ENCODE data around the gene WDR86. TPM values are rescaled to one million over a fixed set of nuclear protein-coding genes. Genes with fewer than 3 reads are reported as not detected.

WDR86 gene
- total and polyA plus RNA-seq, 8 donors = 0.85 to 24.1 (median 19.5) TPM

- Histone ChIP-seq H3K27me3 (peaks cover 0 to 19% of the 10 kb centered on the region in 2 donors), H3K9me3 (peaks cover 0 to 18% of the 10 kb centered on the region in 2 donors), H3K36me3 (no peaks in the 10 kb centered on the region), H3K27ac (no peak overlapping the region), H3K4me1 (peaks cover 0 to 13% of the 10 kb centered on the region in 2 donors), H3K4me3 (no peak overlapping the region)
- ATAC-seq (peak; percentile 51), DNase-seq (peak in 1 of 4 donors; percentile 60)
- TF ChIP-seq CTCF (IDR thresholded peaks at IDR 0.05) = no peak
- intact Hi-C loops (cut with DNase I) = no loop called here
Observed at GRCh38 chr7:151416941-151417315, 7.1 kb upstream of the WDR86 start.

- DNase-seq (peak in 1 of 4 donors; percentile 68), ATAC-seq (no peak)
- Histone ChIP-seq H3K27me3 (peaks cover 4 to 25% of the 10 kb centered on the region in 2 donors), H3K36me3 (no peaks in the 10 kb centered on the region), H3K4me1 (peaks cover 0 to 13% of the 10 kb centered on the region in 2 donors), H3K9me3 (peaks cover 0 to 17% of the 10 kb centered on the region in 2 donors), H3K4me3 (no peak overlapping the region), H3K27ac (no peak overlapping the region)
- intact Hi-C loops (cut with DNase I) = no loop called here
- TF ChIP-seq CTCF (IDR thresholded peaks at IDR 0.05) = no peak
Observed at GRCh38 chr7:151416112-151416940, 6.5 kb upstream of the WDR86 start.

GRCh38 chr7:151415375-151416105 is 5.7 kb upstream of the WDR86 start:
- Histone ChIP-seq H3K36me3 (no peaks in the 10 kb centered on the region), H3K27ac (no peak overlapping the region), H3K4me1 (peaks cover 0 to 14% of the 10 kb centered on the region in 2 donors), H3K4me3 (no peak overlapping the region), H3K27me3 (peaks cover 10 to 33% of the 10 kb centered on the region in 2 donors), H3K9me3 (peaks cover 0 to 17% of the 10 kb centered on the region in 2 donors)
- no peak for DNase-seq
- intact Hi-C loops (cut with DNase I) = no loop called here
- TF ChIP-seq CTCF (IDR thresholded peaks at IDR 0.05) = no peak
- peak; percentile 77 for ATAC-seq

- H3K4me1 ChIP-seq = peaks cover 13 to 35% of the 10 kb centered on the region in 2 donors
- no peak for TF ChIP-seq CTCF (IDR thresholded peaks at IDR 0.05)
- no peaks in the 10 kb centered on the region for H3K9me3 ChIP-seq
- no peak for DNase-seq
- intact Hi-C loops (cut with DNase I) = no loop called here
- no peak overlapping the region for H3K4me3 ChIP-seq
- peaks cover 33 to 56% of the 10 kb centered on the region in 2 donors for H3K27me3 ChIP-seq
- no peak for ATAC-seq
- H3K27ac ChIP-seq = no peak overlapping the region
- no peaks in the 10 kb centered on the region for H3K36me3 ChIP-seq
Observed at GRCh38 chr7:151413241-151413640, 3.4 kb upstream of the WDR86 start.

- intact Hi-C loops (cut with DNase I) = no loop called here
- H3K4me3 ChIP-seq = no peak overlapping the region
- no peak for ATAC-seq
- no peak for TF ChIP-seq CTCF (IDR thresholded peaks at IDR 0.05)
- peaks cover 33 to 65% of the 10 kb centered on the region in 2 donors for H3K27me3 ChIP-seq
- H3K36me3 ChIP-seq = no peaks in the 10 kb centered on the region
- DNase-seq = no peak
- no peaks in the 10 kb centered on the region for H3K9me3 ChIP-seq
- H3K4me1 ChIP-seq = peaks cover 13 to 35% of the 10 kb centered on the region in 2 donors
- H3K27ac ChIP-seq = no peak overlapping the region
Observed at GRCh38 chr7:151412318-151412717, 2.5 kb upstream of the WDR86 start.
